Left lobe of liver (tissue), 2 donors: ENCODE data around the gene RMND5A. TPM values are rescaled to one million over a fixed set of nuclear protein-coding genes. Genes with fewer than 3 reads are reported as not detected.
A peak's percentile ranks its signal among the peaks of the same experiment; 100 is the strongest.
"Not testable (repeated sequence)": the region's sequence is repeated elsewhere in the genome, so short reads cannot be mapped to it uniquely, and the experiment has no call there.

Experiments used
- ATAC-seq: fragments of 200-7000 bp; cut with Tn5 transposase; one replicate; pipeline ENCODE4 v1.9.1; 2020; ENCODE audit warnings: mild to moderate bottlenecking, moderate library complexity
- DNase-seq: peaks from one replicate; pipeline ENCODE4 v3.0.0-alpha.2; 2020; ENCODE audit warnings: low spot score
- total RNA-seq: library from RNA; stranded (reverse); gene quantifications from one replicate; pipeline ENCODE4 v1.2.1, GENCODE V29; 2021
- donor health status: DM: no; HTN: no; CAD: no; lungs with moderate emphysema.
- donor health status: DM: no; HTN: yes; CAD: no.

RMND5A gene
- total RNA-seq, 1 donor from 2014 or later, result 42.5 TPM

- not testable (repeated sequence) for ATAC-seq, DNase-seq
Observed at GRCh38 chr2:86708126-86708525, 12.0 kb upstream of the RMND5A start.

- DNase-seq, ATAC-seq: not testable (repeated sequence)
Observed at GRCh38 chr2:86714579-86715173, 5.4 kb upstream of the RMND5A start.

- DNase-seq, result not testable (repeated sequence)
Observed at GRCh38 chr2:86719263-86719636, 841 bp upstream of the RMND5A start.

GRCh38 chr2:86720540-86721320 lies 639 bp downstream of the RMND5A start:
- peak; percentile 2 for ATAC-seq
- peak; percentile 64 for DNase-seq

More at GRCh38 chr2:86719263-86719636, 841 bp upstream of the RMND5A start:
- ATAC-seq, result peak; percentile 63

- DNase-seq, ATAC-seq: not testable (repeated sequence)
Observed at GRCh38 chr2:86725706-86726105, 5.6 kb downstream of the RMND5A start.

- DNase-seq, ATAC-seq: not testable (repeated sequence)
Observed at GRCh38 chr2:86732040-86732525, 12.0 kb downstream of the RMND5A start.

GRCh38 chr2:86732837-86733236 lies 12.7 kb downstream of the RMND5A start:
- not testable (repeated sequence) for DNase-seq
- ATAC-seq, result peak; percentile 71

- not testable (repeated sequence) for DNase-seq
- peak; percentile 23 for ATAC-seq
Observed at GRCh38 chr2:86733528-86733927, 13.4 kb downstream of the RMND5A start.

- ATAC-seq, DNase-seq: not testable (repeated sequence)
Observed at GRCh38 chr2:86734896-86735295, 14.8 kb downstream of the RMND5A start.

GRCh38 chr2:86739485-86739884 lies 19.4 kb downstream of the RMND5A start:
- DNase-seq, result not testable (repeated sequence)
- peak; percentile 62 for ATAC-seq

GRCh38 chr2:86739889-86740288 lies 19.8 kb downstream of the RMND5A start:
- peak; percentile 45 for ATAC-seq
- DNase-seq, result not testable (repeated sequence)

GRCh38 chr2:86741889-86742498 lies 21.9 kb downstream of the RMND5A start:
- ATAC-seq, DNase-seq: not testable (repeated sequence)

GRCh38 chr2:86744152-86744551 lies 24.1 kb downstream of the RMND5A start:
- ATAC-seq (peak; percentile 18), DNase-seq (no peak)

- no peak for ATAC-seq
- no peak for DNase-seq
Observed at GRCh38 chr2:86746939-86747338, 26.8 kb downstream of the RMND5A start.

- DNase-seq (no peak), ATAC-seq (peak; percentile 72)
Observed at GRCh38 chr2:86747711-86748639, 27.9 kb downstream of the RMND5A start.

- ATAC-seq (no peak), DNase-seq (no peak)
Observed at GRCh38 chr2:86750240-86750839, 30.2 kb downstream of the RMND5A start.

- no peak for DNase-seq
- no peak for ATAC-seq
Observed at GRCh38 chr2:86751778-86752177, 31.7 kb downstream of the RMND5A start.

- no peak for DNase-seq
- ATAC-seq, result peak; percentile 48
Observed at GRCh38 chr2:86752934-86753333, 32.8 kb downstream of the RMND5A start.

GRCh38 chr2:86753606-86754005 lies 33.5 kb downstream of the RMND5A start:
- DNase-seq (no peak), ATAC-seq (no peak)

GRCh38 chr2:86758405-86758804 lies 38.3 kb downstream of the RMND5A start:
- ATAC-seq (no peak), DNase-seq (no peak)
